ENCODE measurements around the gene SHC3. TPM values are rescaled to one million over a fixed set of nuclear protein-coding genes. Genes with fewer than 3 reads are reported as not detected.

SHC3 gene
- total RNA-seq, 2 donors from 2014 or later: 5.7 to 6.9 TPM

DNA sequence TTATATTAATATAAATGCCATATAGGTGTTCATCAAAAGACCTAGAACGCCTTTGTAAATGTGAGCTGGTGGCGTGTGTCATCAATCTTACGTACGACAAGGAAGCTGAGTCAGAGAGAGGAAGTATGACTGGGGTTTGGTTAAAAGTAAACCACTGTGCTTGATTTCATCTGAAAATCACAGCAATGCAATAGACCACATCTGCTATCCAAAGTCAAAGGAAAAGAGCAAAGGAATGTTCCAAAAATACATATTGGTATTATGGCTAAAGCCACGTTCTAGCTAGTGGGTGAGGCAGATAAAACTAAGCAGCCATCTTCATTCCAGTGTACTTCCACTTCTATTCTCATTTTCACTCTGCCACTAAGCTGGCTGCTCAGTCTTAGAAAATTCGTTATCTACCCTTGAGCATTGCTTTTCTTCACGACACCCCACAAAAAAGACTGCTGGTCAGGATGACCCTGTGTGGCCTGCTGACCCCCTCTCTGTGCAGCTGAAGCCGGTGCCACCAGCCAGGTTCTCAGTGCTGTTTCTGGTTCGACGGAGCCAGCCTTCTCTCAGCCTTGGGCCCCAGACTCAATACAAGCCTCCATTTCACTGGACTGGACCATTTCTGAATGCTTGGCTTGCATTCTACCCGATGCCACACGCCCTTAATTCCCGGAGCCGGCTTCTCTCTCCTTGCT, 23.8 kb downstream of the SHC3 start:
- H3K27ac ChIP-seq: no peak overlapping the region
- H3K4me1 ChIP-seq: no peaks in the 10 kb centered on the region
- H3K4me3 ChIP-seq: no peak overlapping the region
- no peaks in the 10 kb centered on the region for H3K36me3 ChIP-seq (replicated peaks in 1 of 2; ENCODE audit: insufficient read depth in 1 of 2, low read depth in 2 of 2)
- H3K9me3 ChIP-seq: no peaks in the 10 kb centered on the region
- DNase-seq (no peak), ATAC-seq (peak; percentile 27)
- 68 to 77% methylated on average over 14 of the region's 14 CpGs for WGBS, 2 donors
- no peaks in the 10 kb centered on the region for H3K27me3 ChIP-seq
- intact Hi-C loops (cut with DNase I): no loop called here
- TF ChIP-seq CTCF (IDR thresholded peaks at IDR 0.05) (no peak), POLR2A (IDR thresholded peaks at IDR 0.05) (no peak)

GRCh38 chr9:89154218-89154617, 24.4 kb downstream of the SHC3 start:
- Histone ChIP-seq H3K27me3 (no peaks in the 10 kb centered on the region), H3K27ac (no peak overlapping the region), H3K36me3 (replicated peaks in 1 of 2; ENCODE audit: insufficient read depth in 1 of 2, low read depth in 2 of 2) (no peaks in the 10 kb centered on the region), H3K9me3 (no peaks in the 10 kb centered on the region), H3K4me3 (no peak overlapping the region), H3K4me1 (no peaks in the 10 kb centered on the region)
- DNase-seq (no peak), ATAC-seq (no peak)
- WGBS, 2 donors: 71% methylated on average over 4 of the region's 4 CpGs
- intact Hi-C loops (cut with DNase I): no loop called here
- TF ChIP-seq CTCF (IDR thresholded peaks at IDR 0.05) (no peak), POLR2A (IDR thresholded peaks at IDR 0.05) (no peak)

DNA sequence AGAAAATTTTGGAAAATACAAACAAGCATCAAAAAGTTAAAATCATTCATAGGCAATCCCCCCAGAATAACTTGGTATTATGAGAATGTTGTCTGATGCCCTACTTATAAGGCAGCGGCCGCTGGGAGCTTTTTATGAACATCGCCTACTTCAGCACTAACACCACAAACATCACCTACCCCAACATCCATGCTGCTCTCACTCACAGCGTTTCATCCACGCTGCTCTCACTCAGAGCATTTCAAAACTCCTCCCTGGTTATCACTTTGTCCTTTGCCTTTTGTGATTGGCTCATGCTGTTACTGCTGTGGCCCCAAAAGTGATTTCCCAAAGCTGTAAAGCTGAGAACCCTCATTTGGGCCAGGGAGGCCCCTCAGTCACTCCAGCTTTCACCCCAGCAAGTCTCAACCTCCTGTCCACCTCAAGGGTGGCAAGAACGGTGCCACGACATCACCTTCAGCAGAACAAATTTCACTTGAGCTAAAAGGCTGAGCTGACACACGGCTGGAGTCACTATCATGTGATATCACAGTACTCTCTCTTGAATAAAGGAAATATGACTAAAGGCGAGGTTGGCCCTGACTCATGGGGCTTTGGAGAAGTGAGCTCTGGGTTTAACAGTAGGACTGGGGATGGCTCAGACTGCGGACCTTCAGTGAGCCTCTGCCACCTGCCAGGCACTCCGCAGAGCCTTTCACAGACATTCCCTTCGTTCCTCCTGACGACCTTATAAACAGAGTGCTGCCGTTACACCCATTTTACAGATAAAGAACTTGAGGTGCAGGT, 25.2 kb downstream of the SHC3 start:
- Histone ChIP-seq H3K9me3 (no peaks in the 10 kb centered on the region), H3K27me3 (no peaks in the 10 kb centered on the region), H3K36me3 (replicated peaks in 1 of 2; ENCODE audit: insufficient read depth in 1 of 2, low read depth in 2 of 2) (no peaks in the 10 kb centered on the region), H3K4me1 (no peaks in the 10 kb centered on the region), H3K4me3 (no peak overlapping the region), H3K27ac (no peak overlapping the region)
- TF ChIP-seq CTCF (IDR thresholded peaks at IDR 0.05) (no peak), POLR2A (IDR thresholded peaks at IDR 0.05) (no peak)
- intact Hi-C loops (cut with DNase I): no loop called here
- no peak for ATAC-seq
- WGBS, 2 donors: 72 to 75% methylated on average over 14 of the region's 14 CpGs
- peak in 1 of 4 donors; percentile 39 for DNase-seq

GRCh38 chr9:89149726-89150125, 28.9 kb downstream of the SHC3 start:
- intact Hi-C loops (cut with DNase I): no loop called here
- H3K4me3 ChIP-seq: no peak overlapping the region
- DNase-seq (no peak), ATAC-seq (no peak)
- no peaks in the 10 kb centered on the region for H3K9me3 ChIP-seq
- no peaks in the 10 kb centered on the region for H3K27me3 ChIP-seq
- 85 to 91% methylated on average over 3 of the region's 3 CpGs for WGBS, 2 donors
- no peak for TF ChIP-seq POLR2A (IDR thresholded peaks at IDR 0.05)
- no peak for TF ChIP-seq CTCF (IDR thresholded peaks at IDR 0.05)
- H3K4me1 ChIP-seq: no peaks in the 10 kb centered on the region
- no peaks in the 10 kb centered on the region for H3K36me3 ChIP-seq (replicated peaks in 1 of 2; ENCODE audit: insufficient read depth in 1 of 2, low read depth in 2 of 2)
- H3K27ac ChIP-seq: no peak overlapping the region

Measured in body of pancreas (tissue), 4 donors.